Vagina (tissue), 2 donors: ENCODE measurements around the gene SLC18A3. TPM values are rescaled to one million over a fixed set of nuclear protein-coding genes. Genes with fewer than 3 reads are reported as not detected.

Experiments used
- DNase-seq, 2 donors: peaks; one replicate each; pipeline ENCODE4 v3.0.0-alpha.2; 2017; ENCODE audit errors: extremely low spot score in 2 of 2
- H3K27ac ChIP-seq: fragments of 200-600 bp; sonication (generic); one replicate; pipeline ENCODE4 v1.5.1; 2019
- H3K27me3 ChIP-seq: fragments of 200-600 bp; sonication (generic); one replicate; pipeline ENCODE4 v1.5.1; 2019
- H3K36me3 ChIP-seq, 2 donors: fragments of 200-600 bp; sonication (generic); one replicate each; pipeline ENCODE4 v1.5.1; 2017 to 2019
- H3K4me1 ChIP-seq: fragments of 200-600 bp; sonication (generic); one replicate; pipeline ENCODE4 v1.5.1; 2019
- H3K4me3 ChIP-seq, 2 donors: fragments of 200-600 bp; sonication (generic); 1 replicate in 1 of 2; 2 replicates in 1 of 2; pipeline ENCODE4 v1.5.1; 2016 to 2019
- H3K9me3 ChIP-seq: fragments of 200-600 bp; sonication (generic); one replicate; pipeline ENCODE4 v1.5.1; 2019
- CTCF ChIP-seq, 3 experiments: fragments of 450-650 bp in 2 of 3; fragments of 200-600 bp in 1 of 3; sonication (generic) in 1 of 3; IDR thresholded peaks; one replicate each; pipeline ENCODE4 v1.5.1; 2017 to 2019; ENCODE audit warnings: antibody characterized with exemption in 3 of 3, mild to moderate bottlenecking in 2 of 3, moderate library complexity in 2 of 3
- POLR2A ChIP-seq, 2 donors: fragments of 450-650 bp; IDR thresholded peaks; one replicate each; pipeline ENCODE4 v1.6.1; 2017; ENCODE audit warnings: antibody characterized with exemption in 2 of 2, mild to moderate bottlenecking in 2 of 2, moderate library complexity in 2 of 2
- POLR2AphosphoS5 ChIP-seq, 2 donors: sonication (generic); formaldehyde crosslinking; IDR thresholded peaks; one replicate each; pipeline ENCODE4 v1.9.0; 2017; ENCODE audit warnings: antibody characterized with exemption in 2 of 2, mild to moderate bottlenecking in 2 of 2, low read depth in 1 of 2; ENCODE audit not compliant: insufficient read depth in 1 of 2
- intact Hi-C: fragments of 100-400 bp; cut with DNase I; formaldehyde crosslinking; loops from one replicate; pipeline ENCODE4 v1.15.1; 2023
- total RNA-seq: library from RNA; depleted of rRNA; stranded (reverse); fragments of >200 nt; gene quantifications from one replicate; pipeline ENCODE4 v1.2.3, GENCODE V29; 2016

Gene SLC18A3
- total RNA-seq, 1 donor from 2014 or later, result 0.49 TPM

GRCh38 chr10:49629431-49629881 is 19.3 kb downstream of the SLC18A3 start:
- Histone ChIP-seq H3K27me3 (no peaks in the 10 kb centered on the region), H3K4me1 (no peaks in the 10 kb centered on the region), H3K36me3 (no peaks in the 10 kb centered on the region), H3K27ac (no peak overlapping the region), H3K9me3 (no peaks in the 10 kb centered on the region), H3K4me3 (no peak overlapping the region)
- DNase-seq, result no peak
- TF ChIP-seq POLR2A (IDR thresholded peaks at IDR 0.05) (no peak), POLR2AphosphoS5 (IDR thresholded peaks at IDR 0.05; ENCODE audit: insufficient read depth in 1 of 2, low read depth in 1 of 2) (no peak), CTCF (IDR thresholded peaks at IDR 0.05) (no peak)
- intact Hi-C loops, result no loop called here

GRCh38 chr10:49631975-49632374 is 21.9 kb downstream of the SLC18A3 start:
- DNase-seq, result no peak
- Histone ChIP-seq H3K27ac (no peak overlapping the region), H3K4me3 (no peak overlapping the region), H3K27me3 (no peaks in the 10 kb centered on the region), H3K4me1 (no peaks in the 10 kb centered on the region), H3K9me3 (no peaks in the 10 kb centered on the region), H3K36me3 (no peaks in the 10 kb centered on the region)
- intact Hi-C loops, result no loop called here
- no peak for TF ChIP-seq POLR2A (IDR thresholded peaks at IDR 0.05)

GRCh38 chr10:49632406-49633317 is 22.6 kb downstream of the SLC18A3 start:
- no peaks in the 10 kb centered on the region for H3K4me1 ChIP-seq
- H3K36me3 ChIP-seq, result no peaks in the 10 kb centered on the region
- no peaks in the 10 kb centered on the region for H3K27me3 ChIP-seq
- intact Hi-C loops, result no loop called here
- no peak overlapping the region for H3K27ac ChIP-seq
- no peak for TF ChIP-seq CTCF (IDR thresholded peaks at IDR 0.05)
- no peak for TF ChIP-seq POLR2A (IDR thresholded peaks at IDR 0.05)
- TF ChIP-seq POLR2AphosphoS5 (IDR thresholded peaks at IDR 0.05; ENCODE audit: insufficient read depth in 1 of 2, low read depth in 1 of 2), result no peak
- no peak overlapping the region for H3K4me3 ChIP-seq
- no peak for DNase-seq
- H3K9me3 ChIP-seq, result no peaks in the 10 kb centered on the region

GRCh38 chr10:49633327-49634068 is 23.4 kb downstream of the SLC18A3 start:
- no peaks in the 10 kb centered on the region for H3K36me3 ChIP-seq
- H3K4me3 ChIP-seq, result no peak overlapping the region
- no peak overlapping the region for H3K27ac ChIP-seq
- H3K9me3 ChIP-seq, result no peaks in the 10 kb centered on the region
- no peaks in the 10 kb centered on the region for H3K27me3 ChIP-seq
- TF ChIP-seq CTCF (IDR thresholded peaks at IDR 0.05) (no peak), POLR2A (IDR thresholded peaks at IDR 0.05) (no peak), POLR2AphosphoS5 (IDR thresholded peaks at IDR 0.05; ENCODE audit: insufficient read depth in 1 of 2, low read depth in 1 of 2) (no peak)
- DNase-seq, result no peak
- no peaks in the 10 kb centered on the region for H3K4me1 ChIP-seq
- intact Hi-C loops, result no loop called here

GRCh38 chr10:49634069-49634660 is 24.1 kb downstream of the SLC18A3 start:
- H3K4me3 ChIP-seq, result no peak overlapping the region
- DNase-seq, result no peak
- no peaks in the 10 kb centered on the region for H3K9me3 ChIP-seq
- H3K36me3 ChIP-seq, result no peaks in the 10 kb centered on the region
- H3K27ac ChIP-seq, result no peak overlapping the region
- H3K27me3 ChIP-seq, result no peaks in the 10 kb centered on the region
- intact Hi-C loops, result no loop called here
- TF ChIP-seq POLR2AphosphoS5 (IDR thresholded peaks at IDR 0.05; ENCODE audit: insufficient read depth in 1 of 2, low read depth in 1 of 2) (no peak), CTCF (IDR thresholded peaks at IDR 0.05) (no peak), POLR2A (IDR thresholded peaks at IDR 0.05) (no peak)
- no peaks in the 10 kb centered on the region for H3K4me1 ChIP-seq
